K562 (cell line): Measurements from ENCODE around the gene KMT5B. TPM values are rescaled to one million over a fixed set of nuclear protein-coding genes. Genes with fewer than 3 reads are reported as not detected.

Source experiments
- ATF4 ChIP-seq: fragments of 450-650 bp; formaldehyde crosslinking; IDR thresholded peaks from 2 replicates; pipeline ENCODE4 v1.4.0; 2022; ENCODE audit warnings: mild to moderate bottlenecking, moderate library complexity
- CREB3 ChIP-seq: fragments of 450-650 bp; conservative IDR thresholded peaks from 2 replicates; pipeline ENCODE4 v1.6.1; 2016; ENCODE audit warnings: missing genetic modification characterization, low read depth, mild to moderate bottlenecking, missing compliant biosample characterization, moderate library complexity
- CREB3L1 ChIP-seq: fragments of 450-650 bp; IDR thresholded peaks from 2 replicates; pipeline ENCODE4 v1.6.1; 2014; ENCODE audit warnings: low read depth, mild to moderate bottlenecking, moderate library complexity, borderline replicate concordance
- CREM ChIP-seq: IDR thresholded peaks from 2 replicates; pipeline ENCODE4 v1.6.1; 2014; ENCODE audit warnings: antibody characterized with exemption, low read depth
- E2F5 ChIP-seq: sonication (generic); formaldehyde crosslinking; IDR thresholded peaks from 2 replicates; pipeline ENCODE4 v1.8.0; 2022; ENCODE audit warnings: mild to moderate bottlenecking, missing genetic modification reagents
- E2F8 ChIP-seq: fragments of 450-650 bp; IDR thresholded peaks from 2 replicates; pipeline ENCODE4 v1.7.1; 2018; ENCODE audit warnings: mild to moderate bottlenecking, low read depth; ENCODE audit not compliant: partially characterized antibody
- ESRRB ChIP-seq: fragments of 250-450 bp; sonication (Bioruptor Pico); IDR thresholded peaks from 2 replicates; pipeline ENCODE4 v1.5.0; 2020; ENCODE audit warnings: mild to moderate bottlenecking, moderate library complexity, borderline replicate concordance
- FOXM1 ChIP-seq, 2 experiments: fragments of 450-650 bp in 1 of 2; sonication (generic) in 1 of 2; formaldehyde crosslinking in 1 of 2; IDR thresholded peaks; 2 replicates each; pipeline versions ENCODE4 v1.6.1 to v1.9.0; 2017 to 2022; ENCODE audit warnings: low read depth in 2 of 2, mild to moderate bottlenecking in 2 of 2, missing genetic modification reagents in 1 of 2, moderate library complexity in 1 of 2
- KAT8 ChIP-seq: fragments of 450-650 bp; IDR thresholded peaks from 2 replicates; pipeline ENCODE4 v1.6.1; 2016; ENCODE audit warnings: low read depth, mild to moderate bottlenecking
- L3MBTL2 ChIP-seq: fragments of 450-650 bp; IDR thresholded peaks from 2 replicates; pipeline ENCODE4 v1.6.1; 2016; ENCODE audit warnings: mild to moderate bottlenecking, moderate library complexity
- MAZ ChIP-seq, 2 experiments: fragments of 450-650 bp in 1 of 2; sonication (generic) in 1 of 2; formaldehyde crosslinking; IDR thresholded peaks in 1 of 2; conservative IDR thresholded peaks in 1 of 2; 2 replicates each; pipeline versions ENCODE4 v1.4.0 to v1.5.0; 2020; ENCODE audit warnings: mild to moderate bottlenecking in 1 of 2, missing genetic modification reagents in 1 of 2
- PYGO2 ChIP-seq: fragments of 450-650 bp; IDR thresholded peaks from 2 replicates; pipeline ENCODE4 v1.6.1; 2016; ENCODE audit warnings: mild to moderate bottlenecking, missing genetic modification characterization, moderate library complexity, missing compliant biosample characterization
- RFX1 ChIP-seq: fragments of 450-650 bp; IDR thresholded peaks from 2 replicates; pipeline ENCODE4 v1.6.1; 2016; ENCODE audit warnings: mild to moderate bottlenecking, moderate library complexity
- TGIF2 ChIP-seq: sonication (generic); formaldehyde crosslinking; IDR thresholded peaks from 2 replicates; pipeline ENCODE4 v1.8.1; 2022; ENCODE audit warnings: mild to moderate bottlenecking, missing genetic modification reagents, moderate library complexity
- ZKSCAN3 ChIP-seq: fragments of 250-450 bp; sonication (Bioruptor Pico); IDR thresholded peaks from 2 replicates; pipeline ENCODE4 v1.4.0; 2020
- ZNF384 ChIP-seq: IDR thresholded peaks from 2 replicates; pipeline ENCODE4 v1.6.1; 2012; ENCODE audit warnings: low read depth, low read length, improper control_type of control experiment
- ZNF644 ChIP-seq: fragments of 200-800 bp; sonication (Bioruptor generic); IDR thresholded peaks from 2 replicates; pipeline ENCODE4 v1.6.1; 2016; ENCODE audit warnings: low read depth, missing genetic modification characterization, missing compliant biosample characterization
- ZNF76 ChIP-seq: fragments of 250-450 bp; sonication (Bioruptor Pico); IDR thresholded peaks from 2 replicates; pipeline ENCODE4 v1.4.0; 2020; ENCODE audit warnings: mild to moderate bottlenecking, moderate library complexity, borderline replicate concordance
- ZZZ3 ChIP-seq: fragments of 450-650 bp; IDR thresholded peaks from 2 replicates; pipeline ENCODE4 v1.6.1; 2016; ENCODE audit warnings: antibody characterized with exemption, mild to moderate bottlenecking, moderate library complexity
- polyA plus RNA-seq, 8 experiments: library from polyadenylated mRNA; depleted of rRNA in 4 of 8; stranded (reverse) in 5 of 8; unstranded in 3 of 8; fragments of >200 nt; fragmentation: Nextera tagmentation in 2 of 8; fragmentation: Illumina TruSeq in 1 of 8; extraction: Ambion mirVana in 2 of 8; extraction: Trizol in 1 of 8; gene quantifications; 2 replicates each; pipeline versions ENCODE4 v1.2.1 to v1.2.3, GENCODE V29; 2011 to 2014; ENCODE audit warnings: inconsistent platforms in 1 of 8, missing spikeins in 1 of 8
- total RNA-seq, 7 experiments: library from RNA; depleted of rRNA in 6 of 7; stranded (reverse); fragments of >200 nt in 6 of 7; fragmentation: Illumina TruSeq in 2 of 7; extraction: Trizol in 2 of 7; gene quantifications; 2 replicates each; pipeline versions ENCODE4 v1.2.1 to v1.2.3, GENCODE V29; 2011 to 2021; ENCODE audit warnings: low replicate concordance in 1 of 7

KMT5B gene
- total and polyA plus RNA-seq, 9 of the 15 experiments (the other 6 are each of a cell fraction or from before 2014, with no cell fraction given): 7.3 to 27.3 (median 20.9) TPM

- TF ChIP-seq ESRRB (no peak), ZNF384 (no peak), RFX1 (no peak), E2F8 (no peak), E2F5 (CRISPR knock-in tag) (no peak), TGIF2 (CRISPR knock-in tag) (no peak), FOXM1 (IDR thresholded peaks at IDR 0.05; ENCODE audit: low read depth) (no peak), FOXM1 (CRISPR knock-in tag; IDR thresholded peaks at IDR 0.05; ENCODE audit: low read depth) (no peak), ZNF644 (no peak), CREB3 (no peak), ATF4 (CRISPR knock-in tag) (no peak), ZNF76 (no peak), KAT8 (no peak), L3MBTL2 (peak; percentile 86), CREM (peak; percentile 92), ZZZ3 (no peak), MAZ (CRISPR knock-in tag; conservative IDR thresholded peaks at IDR 0.05 in 1 of 2, IDR thresholded peaks at IDR 0.05 in 1 of 2) (peak; percentile 78 to 82), CREB3L1 (no peak), ZKSCAN3 (CRISPR knock-in tag) (no peak), PYGO2 (tag) (no peak)
Observed at GRCh38 chr11:68121067-68121899, 91.8 kb downstream of the KMT5B start, which contains the start of gene CHKA (continued).
